ENCODE results near the gene TPX2.
"Not testable (repeated sequence)": the region's sequence is repeated elsewhere in the genome, so short reads cannot be mapped to it uniquely, and the experiment has no call there.

The TPX2 gene

GRCh38 chr20:31814142-31814541 lies 75.1 kb downstream of the TPX2 start:
- not testable (repeated sequence) for H3K27me3 ChIP-seq (ENCODE audit: insufficient read depth, low read length); H3K4me1 ChIP-seq (ENCODE audit: insufficient read depth, low read length); H3K27ac ChIP-seq (ENCODE audit: low read length); H3K9me3 ChIP-seq (ENCODE audit: insufficient read depth, low read depth, low read length); H3K4me3 ChIP-seq (ENCODE audit: low read length); H3K9ac ChIP-seq (ENCODE audit: low read depth, low read length); H3K36me3 ChIP-seq (ENCODE audit: insufficient read depth, low read depth, low read length)

GRCh38 chr20:31815408-31816188 lies 76.5 kb downstream of the TPX2 start:
- no peaks in the 10 kb centered on the region for H3K9me3 ChIP-seq (ENCODE audit: insufficient read depth, low read depth, low read length)
- H3K27me3 ChIP-seq (ENCODE audit: insufficient read depth, low read length) = no peaks in the 10 kb centered on the region
- H3K36me3 ChIP-seq (ENCODE audit: insufficient read depth, low read depth, low read length) = no peaks in the 10 kb centered on the region
- peaks cover 8% of the 10 kb centered on the region; the same call in 1 of the 2 replicates for H3K4me1 ChIP-seq (ENCODE audit: insufficient read depth, low read length)
- no peak overlapping the region for H3K27ac ChIP-seq (ENCODE audit: low read length)
- H3K9ac ChIP-seq (ENCODE audit: low read depth, low read length) = no peak overlapping the region
- H3K4me3 ChIP-seq (ENCODE audit: low read length) = no peak overlapping the region

GRCh38 chr20:31816221-31816620 lies 77.1 kb downstream of the TPX2 start:
- Histone ChIP-seq H3K27ac (ENCODE audit: low read length) (no peak overlapping the region), H3K36me3 (ENCODE audit: insufficient read depth, low read depth, low read length) (no peaks in the 10 kb centered on the region), H3K9ac (ENCODE audit: low read depth, low read length) (no peak overlapping the region), H3K27me3 (ENCODE audit: insufficient read depth, low read length) (no peaks in the 10 kb centered on the region), H3K4me1 (ENCODE audit: insufficient read depth, low read length) (peaks cover 8% of the 10 kb centered on the region; the same call in 1 of the 2 replicates), H3K4me3 (ENCODE audit: low read length) (no peak overlapping the region), H3K9me3 (ENCODE audit: insufficient read depth, low read depth, low read length) (no peaks in the 10 kb centered on the region)

- Histone ChIP-seq H3K27me3 (ENCODE audit: insufficient read depth, low read length) (no peaks in the 10 kb centered on the region), H3K9ac (ENCODE audit: low read depth, low read length) (no peak overlapping the region), H3K36me3 (ENCODE audit: insufficient read depth, low read depth, low read length) (no peaks in the 10 kb centered on the region), H3K4me3 (ENCODE audit: low read length) (no peak overlapping the region), H3K9me3 (ENCODE audit: insufficient read depth, low read depth, low read length) (no peaks in the 10 kb centered on the region), H3K27ac (ENCODE audit: low read length) (no peak overlapping the region), H3K4me1 (ENCODE audit: insufficient read depth, low read length) (peaks cover 8% of the 10 kb centered on the region; the same call in 1 of the 2 replicates)
These were observed 78.4 kb downstream of the TPX2 start for GRCh38 chr20:31817461-31817860.

GRCh38 chr20:31818376-31818908 lies 79.4 kb downstream of the TPX2 start:
- Histone ChIP-seq H3K27me3 (ENCODE audit: insufficient read depth, low read length) (no peaks in the 10 kb centered on the region), H3K27ac (ENCODE audit: low read length) (no peak overlapping the region), H3K9me3 (ENCODE audit: insufficient read depth, low read depth, low read length) (no peaks in the 10 kb centered on the region)

GRCh38 chr20:31819083-31819784 lies 80.1 kb downstream of the TPX2 start, which contains the start of gene MYLK2:
Gene MYLK2 (plus strand): TSS chr20:31819356. CDS start chr20:31819581, 225 bp downstream.
- no peaks in the 10 kb centered on the region for H3K36me3 ChIP-seq (ENCODE audit: insufficient read depth, low read depth, low read length)
- no peak within 1 kb of the TSS for H3K27ac ChIP-seq (ENCODE audit: low read length)
- H3K4me1 ChIP-seq (ENCODE audit: insufficient read depth, low read length) = peaks cover 8% of the 10 kb centered on the region; the same call in 1 of the 2 replicates
- no peak within 1 kb of the TSS for H3K4me3 ChIP-seq (ENCODE audit: low read length)
- H3K9ac ChIP-seq (ENCODE audit: low read depth, low read length) = no peak within 1 kb of the TSS
- H3K27me3 ChIP-seq (ENCODE audit: insufficient read depth, low read length) = no peaks in the 10 kb centered on the region
- no peaks in the 10 kb centered on the region for H3K9me3 ChIP-seq (ENCODE audit: insufficient read depth, low read depth, low read length)

More at GRCh38 chr20:31818376-31818908, 79.4 kb downstream of the TPX2 start:
- Histone ChIP-seq H3K9ac (ENCODE audit: low read depth, low read length) (no peak overlapping the region), H3K4me1 (ENCODE audit: insufficient read depth, low read length) (peaks cover 8% of the 10 kb centered on the region; the same call in 1 of the 2 replicates), H3K36me3 (ENCODE audit: insufficient read depth, low read depth, low read length) (no peaks in the 10 kb centered on the region), H3K4me3 (ENCODE audit: low read length) (no peak overlapping the region)

- Histone ChIP-seq H3K9ac (ENCODE audit: low read depth, low read length) (no peak overlapping the region), H3K27me3 (ENCODE audit: insufficient read depth, low read length) (no peaks in the 10 kb centered on the region), H3K4me1 (ENCODE audit: insufficient read depth, low read length) (peaks cover 5% of the 10 kb centered on the region; the same call in 1 of the 2 replicates), H3K36me3 (ENCODE audit: insufficient read depth, low read depth, low read length) (no peaks in the 10 kb centered on the region), H3K4me3 (ENCODE audit: low read length) (no peak overlapping the region), H3K27ac (ENCODE audit: low read length) (no peak overlapping the region), H3K9me3 (ENCODE audit: insufficient read depth, low read depth, low read length) (no peaks in the 10 kb centered on the region)
These were observed 81.1 kb downstream of the TPX2 start for GRCh38 chr20:31820228-31820627.

- no peaks in the 10 kb centered on the region for H3K27me3 ChIP-seq (ENCODE audit: insufficient read depth, low read length)
- H3K9me3 ChIP-seq (ENCODE audit: insufficient read depth, low read depth, low read length) = no peaks in the 10 kb centered on the region
- no peaks in the 10 kb centered on the region for H3K36me3 ChIP-seq (ENCODE audit: insufficient read depth, low read depth, low read length)
- no peak overlapping the region for H3K4me3 ChIP-seq (ENCODE audit: low read length)
- no peak overlapping the region for H3K9ac ChIP-seq (ENCODE audit: low read depth, low read length)
- H3K4me1 ChIP-seq (ENCODE audit: insufficient read depth, low read length) = no peaks in the 10 kb centered on the region
- no peak overlapping the region for H3K27ac ChIP-seq (ENCODE audit: low read length)
These were observed 82.3 kb downstream of the TPX2 start for GRCh38 chr20:31821427-31821826.

GRCh38 chr20:31822421-31823330 lies 83.6 kb downstream of the TPX2 start:
- no peaks in the 10 kb centered on the region for H3K27me3 ChIP-seq (ENCODE audit: insufficient read depth, low read length)

GRCh38 chr20:31823360-31824124 lies 84.5 kb downstream of the TPX2 start:
- Histone ChIP-seq H3K27ac (ENCODE audit: low read length) (no peak overlapping the region), H3K4me3 (ENCODE audit: low read length) (no peak overlapping the region), H3K9ac (ENCODE audit: low read depth, low read length) (no peak overlapping the region), H3K4me1 (ENCODE audit: insufficient read depth, low read length) (no peaks in the 10 kb centered on the region), H3K36me3 (ENCODE audit: insufficient read depth, low read depth, low read length) (no peaks in the 10 kb centered on the region), H3K9me3 (ENCODE audit: insufficient read depth, low read depth, low read length) (no peaks in the 10 kb centered on the region), H3K27me3 (ENCODE audit: insufficient read depth, low read length) (no peaks in the 10 kb centered on the region)

More at GRCh38 chr20:31822421-31823330, 83.6 kb downstream of the TPX2 start:
- H3K27ac ChIP-seq (ENCODE audit: low read length) = no peak overlapping the region
- H3K9me3 ChIP-seq (ENCODE audit: insufficient read depth, low read depth, low read length) = no peaks in the 10 kb centered on the region
- no peaks in the 10 kb centered on the region for H3K36me3 ChIP-seq (ENCODE audit: insufficient read depth, low read depth, low read length)
- no peak overlapping the region for H3K9ac ChIP-seq (ENCODE audit: low read depth, low read length)
- no peaks in the 10 kb centered on the region for H3K4me1 ChIP-seq (ENCODE audit: insufficient read depth, low read length)
- no peak overlapping the region for H3K4me3 ChIP-seq (ENCODE audit: low read length)
